Fibroblast of mammary gland (primary cell): Measurements from ENCODE around the gene NPY4R.
"Not testable (repeated sequence)": the region's sequence is repeated elsewhere in the genome, so short reads cannot be mapped to it uniquely, and the experiment has no call there.

Experiments used
- DNase-seq: peaks from one replicate; pipeline ENCODE4 v3.0.0-alpha.2; 2010; ENCODE audit warnings: low read depth
- H3K4me3 ChIP-seq: 2 replicates; pipeline ENCODE4 v1.5.1; 2011; ENCODE audit warnings: low read depth, mild to moderate bottlenecking, low read length, moderate library complexity; ENCODE audit not compliant: control insufficient read depth

Gene NPY4R

GRCh38 chr10:46474746-46475320, 9.1 kb upstream of the NPY4R start:
- not testable (repeated sequence) for H3K4me3 ChIP-seq, DNase-seq

- H3K4me3 ChIP-seq, DNase-seq: not testable (repeated sequence)
Measured at GRCh38 chr10:46473758-46474157, 8.0 kb upstream of the NPY4R start.

- H3K4me3 ChIP-seq, DNase-seq: not testable (repeated sequence)
Measured at GRCh38 chr10:46470134-46470533, 4.4 kb upstream of the NPY4R start.

- DNase-seq, H3K4me3 ChIP-seq: not testable (repeated sequence)
Measured at GRCh38 chr10:46468119-46468809, 2.5 kb upstream of the NPY4R start.

- DNase-seq = peak; percentile 18
- not testable (repeated sequence) for H3K4me3 ChIP-seq
Measured at GRCh38 chr10:46463608-46464007, 2.1 kb downstream of the NPY4R start.

- H3K4me3 ChIP-seq, DNase-seq: not testable (repeated sequence)
Measured at GRCh38 chr10:46462276-46462675, 3.5 kb downstream of the NPY4R start.

GRCh38 chr10:46459579-46459978, 6.2 kb downstream of the NPY4R start:
- not testable (repeated sequence) for H3K4me3 ChIP-seq, DNase-seq

- H3K4me3 ChIP-seq, DNase-seq: not testable (repeated sequence)
Measured at GRCh38 chr10:46457071-46457470, 8.7 kb downstream of the NPY4R start.

GRCh38 chr10:46455992-46456391, 9.8 kb downstream of the NPY4R start:
- not testable (repeated sequence) for DNase-seq, H3K4me3 ChIP-seq

- not testable (repeated sequence) for DNase-seq, H3K4me3 ChIP-seq
Measured at GRCh38 chr10:46451365-46451764, 14.4 kb downstream of the NPY4R start.

- DNase-seq, H3K4me3 ChIP-seq: not testable (repeated sequence)
Measured at GRCh38 chr10:46450829-46451228, 14.9 kb downstream of the NPY4R start.

GRCh38 chr10:46447439-46447838, 18.3 kb downstream of the NPY4R start:
- DNase-seq, H3K4me3 ChIP-seq: not testable (repeated sequence)

GRCh38 chr10:46445389-46446122, 20.2 kb downstream of the NPY4R start:
- H3K4me3 ChIP-seq, DNase-seq: not testable (repeated sequence)

GRCh38 chr10:46443422-46443821, 22.3 kb downstream of the NPY4R start:
- H3K4me3 ChIP-seq, DNase-seq: not testable (repeated sequence)

- DNase-seq, H3K4me3 ChIP-seq: not testable (repeated sequence)
Measured at GRCh38 chr10:46442706-46443275, 23.0 kb downstream of the NPY4R start.

- not testable (repeated sequence) for DNase-seq, H3K4me3 ChIP-seq
Measured at GRCh38 chr10:46441837-46442278, 23.9 kb downstream of the NPY4R start.

- not testable (repeated sequence) for DNase-seq, H3K4me3 ChIP-seq
Measured at GRCh38 chr10:46440942-46441341, 24.8 kb downstream of the NPY4R start.

GRCh38 chr10:46423550-46423949, 42.2 kb downstream of the NPY4R start:
- DNase-seq, H3K4me3 ChIP-seq: not testable (repeated sequence)
